K562 (cell line): ENCODE data around the gene PTP4A1. TPM values are rescaled to one million over a fixed set of nuclear protein-coding genes. Genes with fewer than 3 reads are reported as not detected.

Source experiments
- ATAC-seq: fragments of 200-7000 bp; cut with Tn5 transposase; 3 replicates; pipeline ENCODE4 v1.9.1; 2020; ENCODE audit warnings: moderate library complexity
- BruUV-seq: library from RNA; stranded (reverse); fragments of 400-500 nt; replicated peaks from 2 replicates; lab custom pipeline; 2021; lab: Mats Ljungman, UMichigan
- CTCF ChIA-PET: fragments of 300-600 bp; formaldehyde crosslinking; extraction: SDS; loops from one replicate; lab custom pipeline; 2021; ENCODE audit warnings: low intra/inter-chr PET ratio; lab: Yijun Ruan, JAX
- POLR2A ChIA-PET: fragments of 300-600, 350-650 bp; sonication (Branson Sonifier 250); formaldehyde crosslinking; extraction: SDS; loops from one replicate; lab custom pipeline; 2021; ENCODE audit warnings: antibody characterized with exemption, inconsistent platforms; lab: Yijun Ruan, JAX
- DNase-seq, 4 experiments: peaks; one replicate each; pipeline versions ENCODE4 v3.0.0 to v3.0.0-alpha.2; 2011 to 2018; ENCODE audit warnings: low spot score in 3 of 4, mixed read lengths in 3 of 4; ENCODE audit errors: extremely low read depth in 1 of 4
- FAIRE-seq: peaks from 2 replicates; lab custom pipeline; 2011; peaks lifted over from hg19 to GRCh38; lab: Jason Lieb, UNC
- H2AFZ ChIP-seq: 2 replicates; pipeline ENCODE4 v1.6.0; 2011; ENCODE audit warnings: low read depth, low read length, control low read depth, inconsistent platforms
- H3K27ac ChIP-seq: fragments of 200-600 bp; 3 replicates; pipeline ENCODE4 v1.8.0; 2011; ENCODE audit warnings: low read depth, mild to moderate bottlenecking, control low read depth, inconsistent platforms, low read length, moderate library complexity, mixed read lengths; ENCODE audit errors: extremely low read depth
- H3K27me3 ChIP-seq, 2 experiments: fragments of 300-600 bp in 1 of 2; 2 replicates in 1 of 2; 3 replicates in 1 of 2; pipeline versions ENCODE4 v1.6.0 to v1.8.0; 2011; ENCODE audit warnings: inconsistent platforms in 2 of 2, low read length in 2 of 2, mild to moderate bottlenecking in 1 of 2, mixed read lengths in 1 of 2, moderate library complexity in 1 of 2; ENCODE audit not compliant: control insufficient read depth in 2 of 2, insufficient read depth in 2 of 2
- H3K36me3 ChIP-seq: fragments of 300-600 bp; 3 replicates; pipeline ENCODE4 v1.8.0; 2011; ENCODE audit warnings: mild to moderate bottlenecking, low read length, inconsistent platforms; ENCODE audit not compliant: control insufficient read depth, insufficient read depth
- H3K4me1 ChIP-seq, 2 experiments: fragments of 200-600 bp in 1 of 2; replicated peaks in 1 of 2; 2 replicates in 1 of 2; 3 replicates in 1 of 2; pipeline versions ENCODE4 v1.5.1 to v1.8.0; 2011; ENCODE audit warnings: inconsistent platforms in 2 of 2, low read length in 2 of 2, mild to moderate bottlenecking in 1 of 2, mixed read lengths in 1 of 2, moderate library complexity in 1 of 2; ENCODE audit not compliant: control insufficient read depth in 2 of 2, insufficient read depth in 2 of 2
- H3K4me2 ChIP-seq: 2 replicates; pipeline ENCODE4 v1.6.1; 2011; ENCODE audit warnings: low read length, control low read depth, inconsistent platforms, mixed read lengths; ENCODE audit not compliant: insufficient read depth
- H3K4me3 ChIP-seq: fragments of 200-600 bp; sonication (generic), shearing (Covaris generic); 2 replicates; pipeline ENCODE4 v1.5.1; 2016; ENCODE audit warnings: control low read depth, inconsistent platforms
- H3K79me2 ChIP-seq: fragments of 200-600 bp; 3 replicates; pipeline ENCODE4 v1.8.0; 2011; ENCODE audit warnings: low read length, inconsistent platforms; ENCODE audit not compliant: control insufficient read depth, insufficient read depth
- H3K9ac ChIP-seq, 2 experiments: 2 replicates each; pipeline versions ENCODE4 v1.6.0 to v1.6.1; 2011; ENCODE audit warnings: low read depth in 2 of 2, low read length in 2 of 2, control low read depth in 1 of 2, inconsistent platforms in 1 of 2, mild to moderate bottlenecking in 1 of 2, mixed read lengths in 1 of 2; ENCODE audit not compliant: insufficient read depth in 1 of 2
- H3K9me1 ChIP-seq: one replicate; pipeline ENCODE4 v1.6.0; 2011; ENCODE audit warnings: inconsistent platforms, mild to moderate bottlenecking, low read length, moderate library complexity; ENCODE audit not compliant: control insufficient read depth, insufficient read depth
- H3K9me3 ChIP-seq: replicated peaks from 2 replicates; pipeline ENCODE4 v1.5.1; 2011; ENCODE audit warnings: low read depth, low read length, inconsistent platforms; ENCODE audit not compliant: control insufficient read depth, insufficient read depth
- H4K20me1 ChIP-seq: replicated peaks from 2 replicates; pipeline ENCODE4 v1.6.1; 2011; ENCODE audit warnings: low read length, inconsistent platforms, mixed read lengths; ENCODE audit not compliant: control insufficient read depth, insufficient read depth
- GTF2F1 ChIP-seq: IDR thresholded peaks from 2 replicates; pipeline ENCODE4 v1.6.1; 2011; ENCODE audit warnings: low read depth, low read length, improper control_type of control experiment
- MEF2D ChIP-seq: conservative IDR thresholded peaks from 2 replicates; pipeline ENCODE4 v1.6.1; 2016; ENCODE audit warnings: low read depth, missing genetic modification characterization, missing compliant biosample characterization
- NCOR1 ChIP-seq: fragments of 450-650 bp; IDR thresholded peaks from 2 replicates; pipeline ENCODE4 v1.6.1; 2016; ENCODE audit warnings: mild to moderate bottlenecking, moderate library complexity
- PHF20 ChIP-seq: fragments of 450-650 bp; IDR thresholded peaks from 2 replicates; pipeline ENCODE4 v1.6.1; 2018; ENCODE audit not compliant: partially characterized antibody
- SIN3B ChIP-seq: fragments of 450-650 bp; IDR thresholded peaks from 2 replicates; pipeline ENCODE4 v1.6.1; 2017; ENCODE audit warnings: low read depth, mild to moderate bottlenecking, moderate library complexity
- YBX1 ChIP-seq: fragments of 450-650 bp; IDR thresholded peaks from 2 replicates; pipeline ENCODE4 v1.7.1; 2016; ENCODE audit warnings: mild to moderate bottlenecking
- ZEB2 ChIP-seq: fragments of 450-650 bp; IDR thresholded peaks from 2 replicates; pipeline ENCODE4 v1.6.1; 2016
- ZNF124 ChIP-seq: sonication (generic); formaldehyde crosslinking; IDR thresholded peaks from 2 replicates; pipeline ENCODE4 v1.8.1; 2022; ENCODE audit warnings: missing genetic modification reagents
- ZNF217 ChIP-seq: sonication (generic); formaldehyde crosslinking; IDR thresholded peaks from 2 replicates; pipeline ENCODE4 v1.8.0; 2022; ENCODE audit warnings: mild to moderate bottlenecking, missing genetic modification reagents
- WGBS: fragments of 100-300 bp; shearing (Covaris generic); methylation state at CpG from one replicate; pipeline ENCODE4 v1.1.6; 2016; ENCODE audit warnings: low coverage, mixed read lengths; ENCODE audit not compliant: insufficient coverage; ENCODE audit errors: missing lambda C conversion rate; 5-methylcytosine and 5-hydroxymethylcytosine counted together
- in situ Hi-C: fragments of 300-500 bp; cut with MboI; formaldehyde crosslinking; loops from 4 replicates; pipeline ENCODE4 v1.15.0; 2018; ENCODE audit warnings: inconsistent platforms, mixed read lengths
- intact Hi-C: fragments of 100-400 bp; cut with micrococcal nuclease; formaldehyde crosslinking; loops from 2 replicates; pipeline ENCODE4 v1.14.2; 2022
- polyA plus RNA-seq, 8 experiments: library from polyadenylated mRNA; depleted of rRNA in 4 of 8; stranded (reverse) in 5 of 8; unstranded in 3 of 8; fragments of >200 nt; fragmentation: Nextera tagmentation in 2 of 8; fragmentation: Illumina TruSeq in 1 of 8; extraction: Ambion mirVana in 2 of 8; extraction: Trizol in 1 of 8; gene quantifications; 2 replicates each; pipeline versions ENCODE4 v1.2.1 to v1.2.3, GENCODE V29; 2011 to 2014; ENCODE audit warnings: inconsistent platforms in 1 of 8, missing spikeins in 1 of 8
- total RNA-seq, 7 experiments: library from RNA; depleted of rRNA in 6 of 7; stranded (reverse); fragments of >200 nt in 6 of 7; fragmentation: Illumina TruSeq in 2 of 7; extraction: Trizol in 2 of 7; gene quantifications; 2 replicates each; pipeline versions ENCODE4 v1.2.1 to v1.2.3, GENCODE V29; 2011 to 2021; ENCODE audit warnings: low replicate concordance in 1 of 7
- TF ChIP-seq, protein P1 (sequence below): fragments of 450-650 bp; formaldehyde crosslinking; IDR thresholded peaks from 2 replicates; pipeline ENCODE4 v1.4.0; 2020; ENCODE audit warnings: mild to moderate bottlenecking
- TF ChIP-seq, protein P2 (sequence below): fragments of 250-450 bp; sonication (Bioruptor Pico); IDR thresholded peaks from 2 replicates; pipeline ENCODE4 v1.8.0; 2021; ENCODE audit warnings: borderline replicate concordance, mild to moderate bottlenecking, moderate library complexity; ENCODE audit not compliant: poor library complexity, severe bottlenecking
- TF ChIP-seq, protein P3 (sequence below): fragments of 450-650 bp; IDR thresholded peaks from 2 replicates; pipeline ENCODE4 v1.6.1; 2016; ENCODE audit warnings: low read depth

PTP4A1 gene
- total and polyA plus RNA-seq, 9 of the 15 experiments (the other 6 are each of a cell fraction or from before 2014, with no cell fraction given), result 3.7 to 67.5 (median 13.1) TPM

DNA sequence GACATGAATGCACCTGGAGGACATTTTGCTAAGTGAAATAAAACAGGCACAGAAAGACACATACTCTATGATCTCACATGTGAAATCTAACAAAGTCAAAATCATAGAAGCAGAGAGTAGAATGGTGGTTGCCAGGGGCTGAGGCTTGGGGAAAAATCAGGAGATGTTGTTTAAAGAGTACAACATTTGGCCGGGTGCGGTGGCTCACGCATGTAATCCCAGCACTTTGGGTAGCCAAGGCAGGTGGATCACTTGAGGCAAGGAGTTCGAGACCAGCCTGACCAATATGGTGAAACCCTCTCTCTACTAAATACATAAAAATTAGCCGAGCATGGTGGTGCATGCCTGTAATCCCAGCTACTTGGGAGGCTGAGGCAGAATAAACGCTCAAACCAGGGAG lies 26.0 kb upstream of the PTP4A1 start:
- Histone ChIP-seq H3K9me1 (no peaks in the 10 kb centered on the region), H3K9ac (no peak overlapping the region), H3K27me3 (peaks cover 0 to 7% of the 10 kb centered on the region in 2 experiments; a peak in 3 of 5 replicates), H3K4me1 (no peaks in the 10 kb centered on the region), H3K36me3 (no peaks in the 10 kb centered on the region), H3K4me2 (no peak overlapping the region), H4K20me1 (no peaks in the 10 kb centered on the region), H3K27ac (no peak overlapping the region), H2AFZ (no peak overlapping the region), H3K4me3 (no peak overlapping the region), H3K9me3 (no peaks in the 10 kb centered on the region), H3K79me2 (no peaks in the 10 kb centered on the region)
- ChIA-PET POLR2A (no interaction called here), CTCF (no interaction called here)
- whole genome bisulfite sequencing, result 1% methylated on average over 6 of the region's 6 CpGs
- DNase-seq (no peak), FAIRE-seq (no peak), ATAC-seq (no peak)
- BruUV-seq, result no TSS peak
- intact Hi-C loops, result no loop called here
- in situ Hi-C loops, result no loop called here
- no peak for TF ChIP-seq GTF2F1
- TF ChIP-seq PHF20, result no peak
- TF ChIP-seq, protein P1, sequence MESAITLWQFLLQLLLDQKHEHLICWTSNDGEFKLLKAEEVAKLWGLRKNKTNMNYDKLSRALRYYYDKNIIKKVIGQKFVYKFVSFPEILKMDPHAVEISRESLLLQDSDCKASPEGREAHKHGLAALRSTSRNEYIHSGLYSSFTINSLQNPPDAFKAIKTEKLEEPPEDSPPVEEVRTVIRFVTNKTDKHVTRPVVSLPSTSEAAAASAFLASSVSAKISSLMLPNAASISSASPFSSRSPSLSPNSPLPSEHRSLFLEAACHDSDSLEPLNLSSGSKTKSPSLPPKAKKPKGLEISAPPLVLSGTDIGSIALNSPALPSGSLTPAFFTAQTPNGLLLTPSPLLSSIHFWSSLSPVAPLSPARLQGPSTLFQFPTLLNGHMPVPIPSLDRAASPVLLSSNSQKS (CRISPR knock-in tag), result no peak
- TF ChIP-seq, protein P2, sequence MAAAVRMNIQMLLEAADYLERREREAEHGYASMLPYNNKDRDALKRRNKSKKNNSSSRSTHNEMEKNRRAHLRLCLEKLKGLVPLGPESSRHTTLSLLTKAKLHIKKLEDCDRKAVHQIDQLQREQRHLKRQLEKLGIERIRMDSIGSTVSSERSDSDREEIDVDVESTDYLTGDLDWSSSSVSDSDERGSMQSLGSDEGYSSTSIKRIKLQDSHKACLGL (CRISPR knock-in tag), result no peak
- no peak for TF ChIP-seq ZNF124
- TF ChIP-seq, protein P3, sequence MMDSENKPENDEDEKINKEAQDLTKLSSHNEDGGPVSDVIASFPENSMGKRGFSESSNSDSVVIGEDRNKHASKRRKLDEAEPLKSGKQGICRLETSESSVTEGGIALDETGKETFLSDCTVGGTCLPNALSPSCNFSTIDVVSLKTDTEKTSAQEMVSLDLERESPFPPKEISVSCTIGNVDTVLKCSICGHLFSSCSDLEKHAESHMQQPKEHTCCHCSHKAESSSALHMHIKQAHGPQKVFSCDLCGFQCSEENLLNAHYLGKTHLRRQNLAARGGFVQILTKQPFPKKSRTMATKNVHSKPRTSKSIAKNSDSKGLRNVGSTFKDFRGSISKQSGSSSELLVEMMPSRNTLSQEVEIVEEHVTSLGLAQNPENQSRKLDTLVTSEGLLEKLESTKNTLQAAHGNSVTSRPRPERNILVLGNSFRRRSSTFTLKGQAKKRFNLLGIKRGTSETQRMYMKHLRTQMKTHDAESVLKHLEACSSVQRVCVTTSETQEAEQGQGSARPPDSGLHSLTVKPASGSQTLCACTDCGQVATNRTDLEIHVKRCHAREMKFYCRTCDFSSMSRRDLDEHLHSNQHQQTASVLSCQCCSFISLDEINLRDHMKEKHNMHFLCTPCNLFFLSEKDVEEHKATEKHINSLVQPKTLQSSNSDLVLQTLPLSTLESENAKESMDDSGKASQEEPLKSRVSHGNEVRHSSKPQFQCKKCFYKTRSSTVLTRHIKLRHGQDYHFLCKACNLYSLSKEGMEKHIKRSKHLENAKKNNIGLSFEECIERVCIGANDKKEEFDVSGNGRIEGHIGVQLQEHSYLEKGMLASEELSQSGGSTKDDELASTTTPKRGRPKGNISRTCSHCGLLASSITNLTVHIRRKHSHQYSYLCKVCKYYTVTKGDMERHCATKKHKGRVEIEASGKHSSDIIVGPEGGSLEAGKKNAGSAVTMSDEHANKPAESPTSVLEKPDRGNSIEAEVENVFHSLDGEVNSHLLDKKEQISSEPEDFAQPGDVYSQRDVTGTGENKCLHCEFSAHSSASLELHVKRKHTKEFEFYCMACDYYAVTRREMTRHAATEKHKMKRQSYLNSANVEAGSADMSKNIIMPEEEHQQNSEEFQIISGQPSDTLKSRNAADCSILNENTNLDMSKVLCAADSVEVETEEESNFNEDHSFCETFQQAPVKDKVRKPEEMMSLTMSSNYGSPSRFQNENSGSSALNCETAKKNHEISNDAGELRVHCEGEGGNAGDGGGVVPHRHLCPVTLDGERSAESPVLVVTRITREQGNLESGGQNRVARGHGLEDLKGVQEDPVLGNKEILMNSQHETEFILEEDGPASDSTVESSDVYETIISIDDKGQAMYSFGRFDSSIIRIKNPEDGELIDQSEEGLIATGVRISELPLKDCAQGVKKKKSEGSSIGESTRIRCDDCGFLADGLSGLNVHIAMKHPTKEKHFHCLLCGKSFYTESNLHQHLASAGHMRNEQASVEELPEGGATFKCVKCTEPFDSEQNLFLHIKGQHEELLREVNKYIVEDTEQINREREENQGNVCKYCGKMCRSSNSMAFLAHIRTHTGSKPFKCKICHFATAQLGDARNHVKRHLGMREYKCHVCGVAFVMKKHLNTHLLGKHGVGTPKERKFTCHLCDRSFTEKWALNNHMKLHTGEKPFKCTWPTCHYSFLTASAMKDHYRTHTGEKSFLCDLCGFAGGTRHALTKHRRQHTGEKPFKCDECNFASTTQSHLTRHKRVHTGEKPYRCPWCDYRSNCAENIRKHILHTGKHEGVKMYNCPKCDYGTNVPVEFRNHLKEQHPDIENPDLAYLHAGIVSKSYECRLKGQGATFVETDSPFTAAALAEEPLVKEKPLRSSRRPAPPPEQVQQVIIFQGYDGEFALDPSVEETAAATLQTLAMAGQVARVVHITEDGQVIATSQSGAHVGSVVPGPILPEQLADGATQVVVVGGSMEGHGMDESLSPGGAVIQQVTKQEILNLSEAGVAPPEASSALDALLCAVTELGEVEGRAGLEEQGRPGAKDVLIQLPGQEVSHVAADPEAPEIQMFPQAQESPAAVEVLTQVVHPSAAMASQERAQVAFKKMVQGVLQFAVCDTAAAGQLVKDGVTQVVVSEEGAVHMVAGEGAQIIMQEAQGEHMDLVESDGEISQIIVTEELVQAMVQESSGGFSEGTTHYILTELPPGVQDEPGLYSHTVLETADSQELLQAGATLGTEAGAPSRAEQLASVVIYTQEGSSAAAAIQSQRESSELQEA, result no peak
- TF ChIP-seq ZEB2, result no peak
- no peak for TF ChIP-seq NCOR1
- TF ChIP-seq MEF2D (tag), result no peak
- no peak for TF ChIP-seq SIN3B
- TF ChIP-seq YBX1, result no peak
- no peak for TF ChIP-seq ZNF217 (CRISPR knock-in tag)
